IPS-18c (cell line): Measurements from ENCODE around the gene RHBG.

Experiments used
- H3K4me3 ChIP-seq: 2 replicates; pipeline ENCODE4 v1.7.0; 2013; ENCODE audit warnings: low read depth, mild to moderate bottlenecking, low read length, moderate library complexity; ENCODE audit not compliant: insufficient read depth
- H3K9me3 ChIP-seq: one replicate; pipeline ENCODE4 v1.6.1; 2013; ENCODE audit warnings: mild to moderate bottlenecking, low read length, moderate library complexity; ENCODE audit not compliant: control insufficient read depth, insufficient read depth

The RHBG gene

GRCh38 chr1:156393095-156393494 lies 24.1 kb downstream of the RHBG start:
- H3K4me3 ChIP-seq, result no peak overlapping the region

DNA sequence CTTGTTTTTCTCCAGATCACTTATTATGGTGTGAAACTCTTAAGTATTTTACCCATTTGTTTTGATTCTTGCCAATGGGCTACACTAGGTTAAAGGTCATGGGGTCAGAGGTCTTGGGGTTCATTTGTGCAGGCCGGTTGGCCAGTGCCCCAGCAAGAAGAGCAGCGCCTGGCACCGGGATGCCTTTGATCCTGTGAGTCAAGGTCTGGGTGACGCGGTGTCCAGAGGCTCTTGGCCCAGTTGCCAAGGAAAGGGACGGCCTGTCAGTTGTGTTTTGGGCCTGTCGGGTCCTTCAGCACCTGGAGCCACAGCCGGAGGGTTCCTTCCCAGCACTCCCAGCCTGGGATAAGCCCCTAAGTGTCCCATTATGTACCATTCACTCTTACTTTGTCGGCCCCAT lies 25.1 kb downstream of the RHBG start:
- H3K4me3 ChIP-seq, result no peak overlapping the region
- H3K9me3 ChIP-seq, result peaks cover 4% of the 10 kb centered on the region

More at GRCh38 chr1:156393095-156393494, 24.1 kb downstream of the RHBG start:
- peaks cover 4% of the 10 kb centered on the region for H3K9me3 ChIP-seq

GRCh38 chr1:156394835-156395461 lies 25.9 kb downstream of the RHBG start:
- H3K4me3 ChIP-seq, result no peak overlapping the region
- H3K9me3 ChIP-seq, result peaks cover 2% of the 10 kb centered on the region

DNA sequence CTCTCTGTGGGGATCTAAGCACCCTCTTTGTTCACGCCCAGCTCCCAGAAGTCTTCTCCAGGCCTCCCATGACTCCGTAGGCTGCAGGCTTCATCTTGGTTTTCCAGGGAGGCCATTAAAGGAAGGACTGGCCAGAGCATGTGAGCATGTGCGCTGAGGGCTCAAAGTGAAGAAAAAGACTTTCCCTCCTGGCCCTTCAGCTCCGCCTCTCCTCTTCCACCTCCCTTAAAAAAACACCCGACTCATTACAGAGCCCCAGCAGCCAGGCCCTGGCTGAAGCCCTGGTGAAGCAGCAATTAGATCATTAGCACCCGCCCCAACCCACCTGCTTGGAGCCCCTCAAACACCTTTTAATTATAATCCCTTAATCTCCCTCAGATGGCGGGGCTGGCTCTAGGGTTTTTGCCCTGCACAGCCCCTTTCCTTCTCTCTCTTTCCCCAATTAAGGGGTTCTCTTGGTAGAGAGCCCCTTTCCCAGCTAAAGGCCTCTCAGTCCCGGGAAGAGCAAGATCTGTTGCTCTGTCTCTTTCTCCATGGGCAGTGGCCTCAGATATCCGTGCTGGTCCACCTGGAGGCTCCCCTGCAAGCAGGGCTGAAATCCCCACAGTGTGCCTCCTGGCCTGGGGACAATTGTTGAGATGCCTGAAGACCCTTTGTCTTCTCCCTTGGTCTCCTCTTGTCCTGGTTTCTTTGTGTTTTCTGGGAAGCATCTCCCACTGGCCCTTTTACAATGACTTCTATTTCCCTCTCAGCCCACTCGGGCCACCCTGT lies 30.5 kb downstream of the RHBG start:
- Histone ChIP-seq H3K9me3 (no peaks in the 10 kb centered on the region), H3K4me3 (no peak overlapping the region)

GRCh38 chr1:156400191-156400935 lies 31.4 kb downstream of the RHBG start:
- Histone ChIP-seq H3K4me3 (no peak overlapping the region), H3K9me3 (no peaks in the 10 kb centered on the region)

GRCh38 chr1:156401041-156401574 lies 32.1 kb downstream of the RHBG start:
- Histone ChIP-seq H3K4me3 (no peak overlapping the region), H3K9me3 (no peaks in the 10 kb centered on the region)

GRCh38 chr1:156401681-156402081 lies 32.7 kb downstream of the RHBG start:
- no peak overlapping the region for H3K4me3 ChIP-seq
- H3K9me3 ChIP-seq, result no peaks in the 10 kb centered on the region

- H3K9me3 ChIP-seq, result no peaks in the 10 kb centered on the region
These were observed 33.5 kb downstream of the RHBG start for GRCh38 chr1:156402331-156403020.

GRCh38 chr1:156405670-156406069 lies 36.7 kb downstream of the RHBG start:
- no peak overlapping the region for H3K4me3 ChIP-seq

More at GRCh38 chr1:156402331-156403020, 33.5 kb downstream of the RHBG start:
- H3K4me3 ChIP-seq, result no peak overlapping the region

DNA sequence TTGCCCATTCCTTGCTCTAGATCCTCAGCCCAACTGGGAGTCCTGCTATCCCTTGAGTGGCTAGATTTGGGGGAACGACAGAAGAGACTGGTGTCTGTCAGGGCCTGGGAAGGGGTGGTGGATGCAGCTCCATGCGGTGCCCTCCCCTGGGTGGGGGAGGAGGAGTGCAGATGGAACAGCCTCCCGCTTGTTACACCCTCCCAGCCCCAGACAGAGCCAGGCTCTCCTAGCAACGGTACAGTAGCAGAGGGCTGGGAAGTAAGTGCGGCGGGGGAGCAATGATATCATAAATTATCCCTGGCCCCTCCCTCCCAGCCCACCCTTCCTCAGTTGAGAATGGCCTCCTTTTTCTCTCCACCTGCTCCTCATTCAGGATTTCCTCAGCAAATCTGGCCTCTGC lies 37.2 kb downstream of the RHBG start:
- Histone ChIP-seq H3K9me3 (no peaks in the 10 kb centered on the region), H3K4me3 (no peak overlapping the region)

More at GRCh38 chr1:156405670-156406069, 36.7 kb downstream of the RHBG start:
- no peaks in the 10 kb centered on the region for H3K9me3 ChIP-seq

DNA sequence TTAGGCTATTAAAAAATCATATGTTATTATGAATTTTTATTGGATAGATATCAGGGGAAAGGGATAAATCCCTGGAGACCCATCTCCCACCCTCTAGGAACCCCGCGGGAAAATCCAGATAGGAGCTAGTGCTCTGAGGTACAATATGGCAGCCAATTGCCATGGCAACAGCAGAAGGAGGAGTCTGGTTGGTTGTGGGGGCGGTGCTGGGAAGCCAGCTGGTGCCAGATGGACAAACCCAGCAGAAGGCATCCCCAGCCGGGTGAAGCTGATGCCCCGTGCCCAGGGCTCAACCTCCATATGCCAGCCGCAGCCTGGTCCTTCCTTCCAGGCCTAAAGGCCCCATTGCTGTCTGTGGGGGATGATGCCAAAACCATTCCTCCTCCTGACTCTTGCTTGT lies 38.3 kb downstream of the RHBG start:
- Histone ChIP-seq H3K9me3 (no peaks in the 10 kb centered on the region), H3K4me3 (no peak overlapping the region)

GRCh38 chr1:156407760-156408159 lies 38.7 kb downstream of the RHBG start:
- no peaks in the 10 kb centered on the region for H3K9me3 ChIP-seq
- H3K4me3 ChIP-seq, result no peak overlapping the region

DNA sequence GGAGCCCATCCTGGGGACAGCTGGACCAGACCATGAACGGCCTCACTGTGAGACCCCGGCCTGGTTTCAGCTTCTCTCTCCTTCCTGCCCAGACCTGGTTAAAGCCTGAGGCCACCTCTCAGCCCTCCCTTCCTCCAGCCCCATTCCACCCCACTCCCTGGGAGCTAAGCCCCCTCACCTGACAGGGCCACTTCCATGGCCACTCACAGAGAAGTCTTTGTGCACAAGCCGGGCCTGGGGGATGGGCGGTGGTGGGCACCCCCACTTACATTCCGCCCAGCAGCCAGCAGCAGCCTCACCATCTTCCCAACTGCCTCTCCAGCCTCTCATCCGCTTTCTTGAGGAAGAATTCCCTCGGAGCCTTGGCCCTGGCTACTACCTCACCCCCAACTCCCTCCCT lies 40.4 kb downstream of the RHBG start:
- Histone ChIP-seq H3K4me3 (no peak overlapping the region), H3K9me3 (no peaks in the 10 kb centered on the region)

GRCh38 chr1:156410238-156410637 lies 41.2 kb downstream of the RHBG start:
- no peak overlapping the region for H3K4me3 ChIP-seq
- H3K9me3 ChIP-seq, result no peaks in the 10 kb centered on the region

DNA sequence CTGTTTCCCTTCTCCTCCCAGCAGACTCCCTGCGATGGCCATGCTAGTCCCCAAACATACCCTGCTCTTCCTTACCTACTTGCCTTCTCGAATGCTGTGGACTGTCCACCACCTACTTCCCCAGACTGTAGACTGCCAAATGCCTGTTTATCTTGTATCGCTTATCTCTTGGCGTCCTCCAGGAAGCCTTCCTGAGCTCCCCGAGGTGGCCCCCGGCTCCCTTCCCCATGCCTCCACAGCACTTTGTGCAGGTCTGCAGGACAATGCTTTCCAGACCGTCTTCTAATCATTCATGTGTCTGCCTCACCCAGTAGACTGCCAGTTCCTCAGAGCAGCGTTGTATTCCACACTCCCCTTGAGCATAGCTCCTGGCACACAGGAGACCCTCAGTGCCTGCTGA lies 41.7 kb downstream of the RHBG start:
- no peaks in the 10 kb centered on the region for H3K9me3 ChIP-seq

DNA sequence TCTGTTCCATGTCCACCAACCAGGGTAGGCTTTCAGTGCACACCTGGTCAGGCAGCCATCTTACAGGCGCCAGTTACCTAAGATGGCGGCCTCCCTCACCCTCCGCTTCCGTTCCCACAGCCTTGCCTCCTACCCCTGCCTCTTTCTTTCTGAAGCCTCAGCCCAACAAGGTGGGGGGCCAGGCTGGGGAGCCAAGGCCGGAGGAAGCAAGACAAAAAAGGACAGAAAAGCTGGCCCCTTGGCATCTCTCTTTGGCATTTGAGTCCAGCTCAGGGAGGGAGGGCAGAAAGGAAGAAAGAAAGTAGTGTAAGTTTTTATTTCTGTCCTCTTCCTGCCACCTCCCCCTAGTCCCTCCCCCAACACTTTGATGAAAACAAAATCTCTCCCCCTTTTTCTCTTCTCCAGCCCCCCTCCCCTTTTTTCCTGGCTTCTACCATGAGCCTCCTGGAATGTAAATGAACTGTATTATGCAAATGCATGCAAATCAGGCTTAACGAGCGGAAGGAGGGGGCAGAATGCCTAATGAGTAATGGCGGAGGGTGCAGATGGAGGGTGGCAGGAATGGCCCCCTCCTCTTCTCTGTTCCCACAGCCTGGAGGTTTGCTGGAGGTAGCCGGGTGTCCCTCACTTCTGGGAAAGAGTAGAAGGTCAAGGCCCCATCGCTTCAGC lies 43.8 kb downstream of the RHBG start:
- H3K9me3 ChIP-seq, result no peaks in the 10 kb centered on the region
- no peak overlapping the region; the same call in 1 of the 2 replicates for H3K4me3 ChIP-seq

More for the DNA sequence above, 41.7 kb downstream of the RHBG start:
- no peak overlapping the region for H3K4me3 ChIP-seq
